A549 (cell line): ENCODE measurements around the gene PFDN5.

Experiments used
- CEBPB ChIP-seq, 2 experiments: fragments of >200 bp in 1 of 2; sonication (Bioruptor Twin) in 1 of 2; formaldehyde crosslinking in 1 of 2; IDR thresholded peaks; 2 replicates each; pipeline ENCODE4 v1.6.1; 2012 to 2016
- CTCF ChIP-seq: fragments of >200 bp; sonication (Bioruptor Twin); formaldehyde crosslinking; IDR thresholded peaks from 3 replicates; pipeline ENCODE4 v1.5.1; 2016
- PBX3 ChIP-seq: IDR thresholded peaks from 2 replicates; pipeline ENCODE4 v1.6.1; 2012
- ZFP36 ChIP-seq: fragments of 450-650 bp; IDR thresholded peaks from 2 replicates; pipeline ENCODE4 v1.6.1; 2014; ENCODE audit warnings: borderline replicate concordance; ENCODE audit not compliant: partially characterized antibody

- TF ChIP-seq CEBPB (IDR thresholded peaks at IDR 0.05) (no peak), PBX3 (no peak), CTCF (no peak), ZFP36 (no peak)
These were observed 28.9 kb downstream of the PFDN5 start for GRCh38 chr12:53324113-53324778.
